Stimulated activated CD4-positive, alpha-beta T cell treated with anti-CD3 and anti-CD28 coated beads, Interleukin-12 subunit alpha, Interleukin-12 subunit beta, amount 100 ng/mL, for 4 hours (primary cell): ENCODE data around the gene TRIM29.

Source experiments
- DNase-seq: peaks from one replicate; pipeline ENCODE4 v3.0.0-alpha.2; 2020

TRIM29 gene

DNA sequence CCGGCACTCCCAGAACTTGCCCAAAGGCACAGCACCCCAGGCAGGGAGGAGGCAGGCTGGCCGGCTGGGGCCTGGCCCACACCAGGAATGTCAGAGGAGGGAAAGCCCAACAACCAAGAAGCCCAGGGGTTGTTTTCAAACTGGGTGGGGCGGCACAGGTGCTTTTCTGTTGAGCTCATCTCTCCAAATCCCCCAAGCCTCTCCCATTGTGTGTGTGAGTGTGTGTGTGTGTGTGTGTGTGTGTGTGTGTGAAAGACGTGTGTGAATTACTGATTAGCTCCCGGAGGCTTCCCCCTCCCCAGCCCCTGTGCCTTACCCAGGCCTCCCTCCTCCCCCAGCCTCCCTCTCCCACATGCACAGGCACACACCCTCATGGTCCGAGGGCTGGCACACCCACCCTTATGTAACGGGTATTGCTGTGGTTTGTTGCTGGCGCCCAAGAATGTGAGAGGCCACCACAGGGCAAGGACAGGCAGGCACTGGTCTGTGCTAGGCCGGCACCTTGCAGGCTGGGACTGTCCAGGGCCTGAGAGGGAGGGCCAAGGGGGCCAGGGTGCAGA is 15.9 kb downstream of the TRIM29 start:
- DNase-seq = no peak

DNA sequence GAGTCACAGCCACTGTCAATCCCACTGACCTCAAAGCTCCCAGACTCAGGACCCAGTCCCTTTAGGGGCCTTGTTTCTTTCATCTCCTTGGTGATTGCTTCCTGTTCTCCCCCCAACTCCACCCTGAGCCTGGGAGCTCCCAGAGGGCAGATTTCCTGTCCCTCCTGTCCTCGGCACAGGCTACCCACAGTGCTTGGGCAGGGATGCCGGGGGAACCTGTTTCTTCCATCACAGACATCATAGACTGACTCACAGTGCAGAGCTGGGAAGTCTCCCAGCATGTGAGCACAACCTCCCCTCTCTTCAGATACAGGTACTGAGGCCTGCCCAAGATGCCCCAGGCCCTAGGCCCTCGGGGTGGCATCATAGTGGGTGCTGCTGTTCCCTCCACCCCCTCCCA is 16.6 kb downstream of the TRIM29 start:
- no peak for DNase-seq

DNA sequence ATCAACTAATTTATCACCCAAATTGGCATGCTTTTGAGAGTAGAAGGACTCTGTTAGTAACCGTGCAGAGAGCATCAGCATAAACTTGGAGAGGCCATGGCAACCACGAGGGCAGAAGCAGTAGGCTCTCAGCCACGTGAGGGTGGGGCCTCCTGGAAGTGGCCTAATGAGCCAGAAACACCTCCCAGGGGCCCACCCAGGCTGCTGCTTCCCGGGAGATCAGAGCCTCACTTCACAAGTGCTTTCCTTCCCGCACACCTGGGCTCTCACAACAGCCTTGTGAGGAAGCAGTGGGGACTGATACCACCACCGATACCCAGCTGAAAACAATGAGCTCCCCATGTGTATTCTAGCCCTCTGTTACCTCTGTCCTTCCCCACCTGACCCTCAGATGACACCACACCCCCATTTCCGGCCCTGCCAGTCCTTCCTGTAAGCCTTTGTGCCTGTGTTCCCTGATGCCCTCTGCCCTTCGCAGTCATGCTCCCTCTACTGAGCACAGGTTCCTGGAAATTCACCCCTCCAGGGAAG is 17.0 kb downstream of the TRIM29 start:
- no peak for DNase-seq

DNA sequence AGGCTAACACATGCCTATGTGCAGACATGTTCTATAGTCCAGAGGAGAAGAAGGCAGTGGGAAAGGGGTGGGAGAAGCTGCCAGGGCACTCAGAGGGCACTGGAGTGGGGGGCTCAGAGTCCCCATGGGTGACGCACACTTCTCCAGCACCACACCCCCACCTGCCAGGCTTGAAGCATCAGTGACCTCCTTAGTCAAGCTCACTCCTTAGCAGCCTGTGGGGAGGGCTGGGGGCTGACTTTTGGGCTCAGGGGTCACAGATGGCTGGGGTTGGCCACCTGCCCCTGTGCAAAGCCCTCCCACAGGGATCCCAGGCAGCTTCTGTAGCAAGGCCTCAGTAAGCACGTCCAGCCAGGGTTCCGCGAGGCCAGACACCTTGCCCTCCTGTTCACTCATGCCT is 18.8 kb downstream of the TRIM29 start:
- DNase-seq = no peak

DNA sequence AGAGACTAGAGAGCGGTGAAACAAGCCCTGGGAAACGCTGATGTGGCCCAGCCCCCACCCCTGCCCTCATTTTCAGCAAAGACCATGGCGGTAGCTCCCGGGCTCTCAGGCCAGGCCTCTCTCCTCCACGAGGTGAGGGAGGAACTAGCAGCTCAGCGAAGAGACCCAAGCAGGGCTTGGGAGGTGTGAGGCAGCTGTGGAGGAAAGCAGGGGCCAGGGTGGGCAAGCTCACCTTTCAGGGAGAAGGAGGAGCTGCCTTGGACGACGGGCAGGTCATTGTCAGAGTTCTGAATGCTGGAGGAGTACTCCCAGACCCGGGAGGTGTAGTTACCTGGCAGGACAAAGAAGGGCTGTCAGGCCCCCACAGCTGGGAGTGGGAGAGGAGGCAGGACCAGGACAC is 19.9 kb downstream of the TRIM29 start:
- DNase-seq = no peak

DNA sequence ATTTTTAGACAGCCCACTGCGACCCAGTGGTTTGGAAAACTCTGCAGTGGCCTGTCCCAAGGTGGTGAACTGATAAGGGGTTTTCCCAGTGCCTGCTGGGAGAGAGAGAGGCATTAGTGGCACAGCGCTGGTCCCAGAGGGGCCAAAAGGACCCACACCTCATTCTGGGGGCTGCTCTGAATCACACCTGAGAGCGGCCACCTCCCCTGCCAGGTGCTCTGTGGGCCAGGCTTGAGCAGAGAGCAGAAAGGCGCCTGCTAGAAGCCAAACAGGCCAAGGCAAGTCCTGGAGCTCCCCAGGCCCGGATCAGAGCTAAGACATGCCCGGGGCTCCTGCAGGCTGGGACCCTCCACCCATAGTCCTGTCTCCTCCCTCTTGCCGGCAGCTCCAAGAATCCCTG is 20.9 kb downstream of the TRIM29 start:
- DNase-seq = no peak

DNA sequence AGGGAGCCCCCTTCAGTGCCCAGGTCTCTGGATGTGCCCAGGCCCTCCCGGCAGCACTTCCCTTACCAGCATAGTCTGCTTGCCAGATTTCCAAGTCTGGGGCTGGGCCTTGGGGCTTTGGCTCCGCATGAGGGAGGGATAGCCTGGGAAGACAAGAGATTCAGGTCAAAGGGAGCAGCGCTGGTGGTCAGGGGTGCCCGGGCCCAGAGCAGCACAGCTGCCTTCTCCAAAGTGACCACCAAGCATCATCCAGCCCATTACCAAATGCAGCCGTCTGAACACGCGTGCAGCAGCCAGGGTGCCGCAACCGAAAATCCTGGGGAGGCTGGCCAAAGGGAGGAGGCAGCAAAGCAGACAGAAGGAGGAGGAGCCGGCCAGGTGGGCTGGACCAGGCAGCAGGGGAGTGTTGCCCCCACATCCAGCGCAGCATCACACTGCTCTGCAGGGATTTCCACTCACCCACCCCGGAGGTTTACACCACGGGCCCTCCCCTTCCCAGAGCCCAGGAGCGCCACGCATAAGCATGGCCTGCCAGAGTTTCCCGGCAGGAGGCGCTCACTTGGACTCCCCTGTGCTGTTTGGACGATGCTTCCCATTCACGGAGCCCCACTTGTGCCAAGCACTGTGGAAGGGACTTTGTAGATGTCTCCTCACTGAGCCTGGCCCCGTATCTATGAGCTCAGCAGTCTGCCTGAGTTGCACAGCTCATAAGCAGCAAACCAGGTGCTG is 22.5 kb downstream of the TRIM29 start:
- DNase-seq = no peak

DNA sequence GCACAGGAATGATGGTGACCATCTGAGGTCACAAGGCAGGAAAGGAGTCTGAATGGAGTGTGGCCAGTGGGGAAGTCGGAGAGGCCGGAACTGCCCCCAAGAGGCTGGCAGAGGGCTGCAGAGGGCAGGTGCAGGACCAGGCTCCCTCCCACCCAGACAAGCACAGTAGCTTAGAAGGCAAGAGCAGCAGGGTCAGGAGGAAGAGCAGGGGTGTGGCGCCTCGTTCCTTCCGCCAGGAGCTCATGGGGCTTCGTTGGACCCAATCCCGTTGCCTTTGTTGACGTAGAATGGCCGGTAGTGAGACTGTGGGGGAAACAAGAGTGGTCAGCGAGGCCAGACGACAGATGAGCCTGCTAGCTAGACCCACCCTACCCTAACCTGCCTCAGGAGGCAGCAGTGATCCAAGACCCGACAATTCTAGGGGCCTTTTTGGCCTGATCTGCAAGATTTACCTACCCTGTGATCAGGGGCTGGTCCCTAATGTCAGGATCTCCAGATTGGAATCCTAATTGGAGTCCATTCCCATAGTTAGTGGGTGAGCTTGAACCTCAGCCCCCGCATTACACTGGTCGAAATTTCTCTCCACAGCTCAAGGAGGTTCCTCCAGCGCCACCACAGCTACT is 25.6 kb downstream of the TRIM29 start:
- no peak for DNase-seq

DNA sequence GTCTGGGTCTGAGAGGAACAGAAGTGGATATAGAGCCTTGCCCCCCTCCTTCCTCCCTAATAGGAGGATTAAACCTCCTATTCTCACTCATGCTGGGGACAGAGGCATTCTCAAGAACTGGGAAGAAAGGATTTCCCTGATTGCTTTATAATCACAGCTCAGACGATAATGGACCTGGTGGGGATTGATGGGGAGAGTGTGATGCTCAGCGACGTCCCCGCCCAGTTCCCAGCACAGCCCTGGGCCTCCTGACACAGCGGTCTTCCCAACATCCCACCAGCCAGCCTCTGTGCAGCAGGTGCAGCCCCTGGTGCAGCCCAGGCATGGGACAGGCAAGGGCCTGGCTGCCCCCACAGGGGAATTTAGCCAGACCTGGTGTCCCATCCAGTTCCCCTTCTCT is 28.4 kb downstream of the TRIM29 start:
- no peak for DNase-seq

DNA sequence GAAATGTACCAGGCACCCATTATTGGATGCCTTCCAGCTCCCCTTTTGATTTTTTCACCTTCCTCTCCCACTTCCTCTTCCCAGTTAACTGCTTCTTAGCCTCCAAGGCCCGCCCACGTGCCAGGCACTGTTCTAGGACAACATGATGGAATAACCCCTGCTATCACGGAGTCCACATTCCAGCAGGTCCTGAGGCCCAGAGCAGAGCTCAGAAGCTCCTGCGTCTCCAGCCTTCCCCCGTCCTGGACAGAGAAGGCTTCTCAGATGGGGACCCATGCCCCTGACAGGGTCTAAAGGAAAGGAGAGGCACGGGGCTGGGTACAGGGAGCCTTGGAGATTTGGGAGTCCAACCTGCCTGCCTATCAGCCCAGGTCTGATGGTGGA is 29.1 kb downstream of the TRIM29 start:
- DNase-seq = no peak

DNA sequence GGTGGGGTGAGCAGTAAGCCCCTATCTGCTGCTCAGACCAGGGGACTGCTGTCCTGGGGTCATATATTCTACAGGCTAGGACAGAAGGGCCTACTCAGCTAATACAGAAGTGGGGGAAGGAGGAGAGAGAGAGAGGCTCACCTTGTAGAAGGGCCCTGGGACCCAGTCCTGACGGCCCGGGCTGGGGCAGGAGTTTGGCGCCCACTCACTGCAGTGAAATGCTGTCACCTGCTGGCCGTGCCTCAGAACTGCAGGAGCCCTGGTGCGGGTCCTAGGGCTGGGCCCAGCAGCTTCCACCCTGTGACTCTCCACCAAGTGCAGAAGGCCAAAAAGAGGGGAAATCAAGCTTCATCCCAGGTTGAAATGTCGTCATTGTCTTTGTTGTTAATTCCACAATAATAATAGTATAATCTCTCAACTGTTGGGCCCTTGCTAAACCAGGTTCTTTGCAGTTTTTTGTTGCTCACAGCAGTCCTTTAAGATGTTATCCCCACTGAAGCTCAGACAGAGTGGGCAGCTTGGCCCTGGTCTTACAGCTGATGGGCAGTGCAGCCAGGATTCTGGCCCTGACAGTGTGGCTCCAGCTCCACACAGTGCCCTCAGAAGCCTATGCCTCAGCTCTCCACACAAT is 29.6 kb downstream of the TRIM29 start:
- peak; percentile 58 for DNase-seq

DNA sequence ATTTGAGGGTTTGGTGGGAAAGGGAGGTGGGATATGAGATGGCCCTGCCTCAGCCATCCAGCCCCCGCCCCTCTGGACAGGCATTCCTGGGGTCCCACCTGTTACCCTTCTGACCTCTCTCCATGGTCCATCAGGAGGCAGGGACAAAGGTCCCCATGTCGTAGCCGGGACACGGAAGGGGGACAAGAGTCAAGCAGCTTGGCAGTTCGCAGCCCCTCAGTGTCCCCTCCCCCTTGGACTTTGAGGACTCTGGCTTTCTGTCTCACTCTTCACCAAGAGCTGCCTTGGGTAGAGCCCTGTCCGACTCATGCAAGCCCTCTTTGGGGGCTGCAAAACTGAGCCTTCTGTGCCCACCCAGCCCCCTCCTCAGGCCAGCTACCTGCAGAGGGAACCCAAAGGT is 30.2 kb downstream of the TRIM29 start:
- no peak for DNase-seq

DNA sequence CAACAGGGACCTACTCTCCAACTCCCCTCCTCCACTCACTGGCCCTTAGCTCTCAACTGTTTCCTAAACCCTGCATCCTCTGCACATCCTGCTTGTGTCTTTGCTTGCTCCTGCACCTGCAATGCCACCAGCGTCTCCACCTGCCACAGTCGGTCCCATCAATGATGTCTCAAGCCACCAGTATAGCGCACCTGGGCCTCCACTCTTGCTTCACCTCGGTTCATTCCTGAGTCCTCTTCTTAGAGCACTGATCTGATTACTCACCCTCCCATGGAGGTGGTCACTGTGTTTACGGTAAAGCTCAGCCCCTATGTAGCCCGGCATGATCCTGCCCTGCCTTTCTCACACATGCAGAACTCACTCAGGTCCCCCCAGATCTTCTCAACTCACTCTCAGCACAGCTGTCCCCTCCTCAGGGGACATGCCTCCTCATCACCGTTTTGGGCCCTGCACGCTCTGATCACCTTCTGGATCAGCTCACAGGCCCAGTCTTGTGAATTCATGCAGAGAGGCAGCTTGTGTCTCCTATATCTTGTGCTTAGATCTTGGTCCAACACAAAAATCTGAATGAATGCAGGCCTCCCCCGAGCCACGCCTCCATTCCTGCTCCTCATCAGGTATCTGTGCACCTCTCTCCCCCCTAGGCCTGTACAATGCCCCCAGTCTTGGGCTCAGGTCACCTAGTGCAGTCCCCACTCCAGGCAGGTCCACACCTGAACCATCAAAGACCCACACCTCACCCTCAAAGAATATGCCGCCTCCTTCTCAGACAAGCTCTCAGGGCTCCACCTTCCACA is 31.4 kb downstream of the TRIM29 start:
- no peak for DNase-seq

DNA sequence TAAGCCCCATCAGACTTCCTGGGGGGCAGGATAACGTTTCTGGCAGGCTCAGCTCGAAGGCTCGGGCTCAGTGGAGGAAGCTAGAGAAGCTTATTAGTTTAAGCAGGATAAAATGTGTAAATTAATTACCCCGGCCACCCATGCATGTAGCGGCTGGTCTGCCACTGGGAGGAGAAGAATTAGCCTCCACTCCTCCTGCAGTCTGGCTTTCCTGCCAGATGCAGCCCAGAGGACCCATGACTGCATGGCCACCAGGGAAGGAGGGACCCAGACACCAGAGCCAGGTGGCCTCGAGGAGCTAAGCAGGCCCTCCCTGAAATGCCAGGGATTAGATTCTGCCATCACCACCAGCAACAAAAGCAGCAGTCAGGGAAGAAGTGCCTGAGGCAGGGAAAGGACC is 32.3 kb downstream of the TRIM29 start:
- no peak for DNase-seq

DNA sequence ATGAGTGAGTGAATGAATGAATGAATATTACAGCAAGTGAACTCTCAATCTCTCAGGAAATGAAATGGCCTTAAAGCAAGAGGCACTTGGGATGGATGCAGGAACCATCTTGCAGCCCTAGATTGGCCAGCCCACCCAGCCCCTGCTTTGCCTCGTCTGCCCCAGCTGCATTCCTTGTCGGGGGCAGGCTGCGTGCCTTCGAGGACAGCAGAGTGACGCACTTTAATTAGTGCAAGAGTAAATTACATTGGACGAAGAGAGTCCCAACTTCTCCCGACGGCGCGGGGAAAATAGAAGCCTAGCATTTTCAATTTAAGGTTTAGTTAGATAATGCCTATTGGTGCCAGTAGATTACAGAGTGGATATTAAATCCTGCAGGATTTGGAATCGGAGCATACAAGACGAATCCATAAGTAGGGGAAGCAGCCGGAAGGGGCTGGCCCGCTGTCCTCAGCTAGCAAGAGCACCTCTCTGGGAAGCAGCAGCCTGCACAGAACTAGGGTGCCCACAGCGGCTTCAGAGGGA is 33.8 kb downstream of the TRIM29 start:
- DNase-seq = no peak

DNA sequence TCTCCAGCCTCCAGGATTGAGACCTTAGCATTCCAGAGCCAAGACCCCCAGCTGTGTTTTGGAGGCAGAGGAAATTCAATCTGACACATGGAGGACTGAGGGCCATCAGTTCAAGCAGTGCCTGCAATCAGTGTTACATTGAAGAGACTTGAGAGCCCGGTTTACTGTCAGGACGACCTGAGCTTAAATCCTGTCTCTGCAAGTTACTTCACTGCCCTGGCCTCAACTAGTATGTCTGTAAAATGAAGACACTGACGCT is 35.1 kb downstream of the TRIM29 start:
- DNase-seq = no peak

DNA sequence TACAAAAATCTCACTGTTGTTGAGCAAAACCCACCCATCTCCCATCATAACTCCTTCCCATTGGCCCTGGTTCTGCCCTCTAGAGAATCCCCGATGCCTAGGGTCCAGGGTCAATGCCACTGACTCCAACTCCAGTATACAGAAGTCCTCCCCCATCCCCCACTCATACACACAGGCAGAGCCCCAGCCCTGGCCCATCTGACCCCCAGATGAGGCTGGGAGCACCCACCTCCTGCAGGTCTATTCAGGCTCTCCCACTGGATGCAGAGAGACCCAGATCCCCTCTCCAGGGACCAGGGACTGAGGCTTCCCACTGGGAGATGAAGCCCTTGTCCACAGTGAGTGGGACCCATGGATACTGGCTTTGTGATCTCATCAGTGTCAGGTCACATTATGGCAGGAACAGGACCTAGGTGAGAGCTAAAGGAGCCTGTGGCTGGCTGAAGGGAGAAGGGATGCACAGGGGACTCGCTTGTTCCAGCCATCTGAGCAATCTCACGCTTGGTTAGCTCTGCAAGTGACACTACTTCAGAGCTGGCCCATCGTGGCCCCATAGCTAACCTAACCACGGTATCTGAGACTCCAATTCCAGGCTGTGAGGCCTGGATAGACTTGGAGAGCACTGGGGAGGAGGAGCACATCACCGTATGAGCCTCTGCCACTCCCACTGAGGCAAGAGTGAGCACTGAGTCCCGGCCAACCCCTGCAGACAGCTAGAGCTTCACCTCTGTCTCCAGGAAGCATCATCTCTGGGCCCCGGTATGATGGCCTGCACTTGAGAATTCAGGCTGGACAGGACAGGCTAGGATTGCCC is 35.7 kb downstream of the TRIM29 start:
- no peak for DNase-seq

DNA sequence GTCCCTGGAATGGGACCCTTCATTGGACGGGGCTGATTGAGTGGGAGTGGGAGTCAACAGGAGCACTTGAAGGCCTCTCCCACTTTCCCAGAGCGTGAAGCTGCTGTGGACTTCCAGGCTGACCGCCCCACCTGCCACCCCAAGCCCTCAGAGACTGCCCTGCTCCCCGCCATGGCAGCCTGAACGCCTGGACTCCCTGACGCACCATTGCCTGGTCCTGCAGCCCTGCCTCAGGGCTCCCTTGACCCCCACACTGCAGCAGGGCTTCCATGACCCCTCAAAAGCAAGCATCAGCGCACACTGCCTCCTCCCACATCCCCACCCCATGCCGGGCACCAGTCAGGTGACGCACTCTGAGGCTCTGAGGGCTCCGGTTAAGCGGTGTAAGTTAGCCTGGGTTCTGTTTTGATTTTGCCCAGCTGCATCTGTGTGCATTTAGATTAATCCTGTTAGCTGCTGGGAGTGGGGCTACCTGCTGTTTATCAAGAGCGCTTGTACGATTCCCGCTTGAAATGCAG is 39.4 kb downstream of the TRIM29 start:
- DNase-seq = no peak

DNA sequence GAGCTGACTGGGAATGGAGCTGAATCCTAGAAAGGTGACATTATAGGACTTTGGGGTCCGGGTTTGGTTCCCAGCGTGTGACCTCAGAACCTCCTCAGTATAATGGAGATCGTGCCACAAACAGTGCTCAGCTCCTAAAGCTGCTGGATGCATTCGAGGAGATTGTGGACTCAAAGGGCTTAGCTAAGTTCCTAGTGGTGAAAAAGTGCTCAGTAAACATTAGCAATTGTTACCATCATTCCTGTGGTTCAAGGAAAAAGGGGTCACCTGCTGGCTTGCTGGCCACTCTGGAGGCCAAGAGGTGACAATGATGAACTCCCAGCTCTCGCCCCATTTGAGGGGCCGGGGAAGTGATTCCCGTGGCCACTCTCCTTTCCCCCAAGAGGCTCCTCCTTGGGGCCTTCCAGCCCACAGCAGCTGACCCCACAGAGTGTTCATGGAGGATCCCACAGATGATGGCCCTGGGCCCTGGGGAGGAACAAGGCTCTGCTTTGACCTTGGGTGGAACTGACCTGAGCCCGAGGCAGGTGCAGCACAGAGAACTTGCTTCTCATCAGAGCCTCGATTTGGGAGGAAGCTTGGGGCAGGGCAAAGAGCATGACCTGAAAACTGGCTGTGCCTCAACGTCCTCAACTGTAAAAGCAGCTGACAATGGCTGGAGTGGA is 40.1 kb downstream of the TRIM29 start:
- DNase-seq = no peak

DNA sequence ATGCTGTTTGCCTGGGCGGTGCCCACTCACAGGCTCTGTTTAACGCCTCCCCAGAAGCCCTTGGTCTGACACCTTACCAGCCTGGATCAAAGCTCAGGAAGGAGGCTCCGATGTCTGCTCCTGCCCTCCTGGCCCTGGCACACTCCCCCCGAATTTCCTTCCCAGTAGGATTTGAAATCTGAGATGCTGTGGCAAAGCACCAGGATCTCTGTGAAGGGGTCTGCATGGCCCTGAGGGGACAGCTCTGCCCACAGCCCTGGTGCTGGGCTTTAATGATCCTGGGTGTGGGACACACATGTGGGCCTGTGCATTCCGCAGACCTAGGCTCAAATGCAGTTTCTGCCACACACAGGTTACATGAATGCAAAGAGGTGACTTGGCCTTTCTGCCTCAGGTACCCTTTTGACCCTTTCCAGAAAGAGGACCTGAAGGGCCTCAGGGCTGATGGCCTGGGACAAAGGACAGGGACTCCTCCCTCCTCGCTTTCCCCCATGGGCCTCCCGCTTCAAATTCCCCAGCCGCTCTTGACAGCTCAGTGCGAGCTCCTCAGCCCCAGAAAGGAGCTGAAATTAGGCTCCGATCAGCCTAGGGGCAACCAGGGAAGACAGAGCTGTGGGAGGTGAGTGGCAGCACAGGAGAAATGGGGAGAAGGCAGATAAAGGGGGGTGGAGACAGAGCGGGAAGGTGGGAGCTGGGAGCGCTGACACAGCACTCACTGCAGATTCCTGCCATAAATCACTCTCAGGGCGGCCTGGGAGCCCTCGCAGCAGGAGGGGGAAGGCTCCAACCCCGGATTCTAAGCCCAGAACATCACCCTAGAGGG is 41.3 kb downstream of the TRIM29 start:
- no peak for DNase-seq

DNA sequence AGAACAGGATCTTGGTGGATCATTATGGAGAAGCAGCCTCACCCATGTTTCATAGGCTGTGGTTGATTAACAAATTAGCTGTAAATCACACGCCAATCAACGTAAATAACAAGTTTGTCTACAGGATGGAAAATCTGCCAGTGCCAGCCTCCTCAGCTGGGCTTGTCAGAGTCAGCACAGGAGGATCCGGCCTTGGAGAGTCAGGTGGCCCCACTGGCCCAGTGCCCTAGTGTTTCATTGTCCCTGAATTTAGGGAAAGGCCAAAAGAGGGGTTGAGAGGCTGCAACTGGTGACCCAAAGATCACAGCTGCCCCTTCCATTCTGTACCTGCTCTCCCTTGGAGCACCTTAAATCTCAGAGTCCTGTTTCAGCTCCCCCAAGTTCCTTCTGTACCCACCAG is 42.4 kb downstream of the TRIM29 start:
- no peak for DNase-seq
